Chondrocyte (in vitro differentiated cells): ENCODE measurements around the gene MRFAP1. TPM values are rescaled to one million over a fixed set of nuclear protein-coding genes. Genes with fewer than 3 reads are reported as not detected.

Experiments
- DNase-seq: peaks from one replicate; pipeline ENCODE4 v3.0.0; 2021; ENCODE audit warnings: mixed read lengths, low spot score
- H3K27ac Mint-ChIP-seq: one replicate; pipeline ENCODE4 v1.8.0; 2021; ENCODE audit warnings: mild to moderate bottlenecking, moderate library complexity, mixed read lengths; ENCODE audit not compliant: unreplicated experiment
- H3K27me3 Mint-ChIP-seq: 2 replicates; pipeline ENCODE4 v1.8.0; 2021; ENCODE audit warnings: low read depth, mixed read lengths
- H3K36me3 Mint-ChIP-seq: 2 replicates; pipeline ENCODE4 v1.8.0; 2021; ENCODE audit warnings: low read depth, mixed read lengths
- H3K4me1 Mint-ChIP-seq: 2 replicates; pipeline ENCODE4 v1.8.0; 2021; ENCODE audit warnings: low read depth, mild to moderate bottlenecking, mixed read lengths
- H3K4me3 Mint-ChIP-seq: one replicate; pipeline ENCODE4 v1.8.0; 2021; ENCODE audit warnings: mild to moderate bottlenecking, moderate library complexity, mixed read lengths; ENCODE audit not compliant: unreplicated experiment
- H3K9me3 Mint-ChIP-seq: 2 replicates; pipeline ENCODE4 v1.8.0; 2021; ENCODE audit warnings: low read depth, mixed read lengths
- CTCF ChIP-seq: fragments of 200-600 bp; sonication (generic); IDR thresholded peaks from 2 replicates; pipeline ENCODE4 v1.5.0; 2021; ENCODE audit warnings: antibody characterized with exemption, mild to moderate bottlenecking, moderate library complexity
- total RNA-seq: library from RNA; stranded (reverse); gene quantifications from 3 replicates; pipeline ENCODE4 v1.2.1, GENCODE V29; 2021

MRFAP1 gene
- total RNA-seq, 1 donor from 2014 or later = 250 TPM

GRCh38 chr4:6686104-6686787 is 45.8 kb downstream of the MRFAP1 start:
- Mint-ChIP-seq H3K27me3 (no peaks in the 10 kb centered on the region), H3K4me3 (no peak overlapping the region), H3K9me3 (no peaks in the 10 kb centered on the region), H3K4me1 (peaks cover 25% of the 10 kb centered on the region), H3K36me3 (no peaks in the 10 kb centered on the region), H3K27ac (no peak overlapping the region)
- DNase-seq = no peak
- no peak for TF ChIP-seq CTCF

DNA sequence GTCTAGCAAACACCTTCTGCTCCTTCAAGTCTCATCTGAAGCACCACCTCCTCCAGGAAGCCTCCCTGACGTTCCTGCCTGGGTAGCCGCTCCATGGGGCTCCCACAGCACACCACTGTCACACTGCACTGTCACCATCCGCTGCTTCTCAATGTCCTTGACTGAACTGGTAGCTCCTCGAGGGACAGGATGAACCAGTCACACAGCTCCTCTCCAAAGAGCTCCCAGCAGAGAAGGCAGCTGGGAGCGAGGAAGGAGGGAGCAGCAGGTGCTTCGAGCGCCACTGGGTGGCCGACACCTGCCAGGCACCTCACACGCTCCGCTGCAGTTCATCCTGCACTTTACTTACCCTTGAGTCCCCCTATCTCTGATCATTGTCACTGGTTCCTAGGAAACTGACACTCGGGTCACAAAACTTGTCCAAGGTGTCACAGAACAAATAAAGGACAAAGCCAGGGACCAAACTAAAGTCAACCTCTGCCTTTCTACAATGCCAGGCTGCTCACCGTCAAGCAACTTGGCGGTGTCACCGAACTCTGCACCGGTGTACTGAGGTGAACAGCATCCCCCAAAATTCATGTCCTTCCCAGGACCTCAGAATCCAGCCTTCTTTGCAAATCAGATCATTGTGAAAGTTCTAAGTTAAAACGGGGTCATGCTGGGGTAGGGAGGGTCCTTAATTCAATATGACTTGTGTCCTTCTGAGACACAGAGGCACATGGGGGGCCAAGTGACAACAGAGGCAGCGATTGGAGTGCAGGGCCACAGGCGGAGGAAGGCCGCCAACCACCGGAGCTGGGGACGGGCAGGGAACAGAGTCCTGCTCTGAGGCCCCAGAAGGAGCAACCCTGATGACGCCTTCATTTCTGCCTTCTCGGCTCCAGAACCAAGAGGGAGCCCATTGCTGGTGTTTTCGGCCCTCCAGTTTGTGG is 47.7 kb downstream of the MRFAP1 start:
- Mint-ChIP-seq H3K4me1 (peaks cover 30% of the 10 kb centered on the region), H3K9me3 (no peaks in the 10 kb centered on the region), H3K27me3 (no peaks in the 10 kb centered on the region), H3K27ac (peak overlapping the region; percentile 95), H3K36me3 (no peaks in the 10 kb centered on the region), H3K4me3 (peak overlapping the region; percentile 52)
- TF ChIP-seq CTCF = no peak
- no peak for DNase-seq

DNA sequence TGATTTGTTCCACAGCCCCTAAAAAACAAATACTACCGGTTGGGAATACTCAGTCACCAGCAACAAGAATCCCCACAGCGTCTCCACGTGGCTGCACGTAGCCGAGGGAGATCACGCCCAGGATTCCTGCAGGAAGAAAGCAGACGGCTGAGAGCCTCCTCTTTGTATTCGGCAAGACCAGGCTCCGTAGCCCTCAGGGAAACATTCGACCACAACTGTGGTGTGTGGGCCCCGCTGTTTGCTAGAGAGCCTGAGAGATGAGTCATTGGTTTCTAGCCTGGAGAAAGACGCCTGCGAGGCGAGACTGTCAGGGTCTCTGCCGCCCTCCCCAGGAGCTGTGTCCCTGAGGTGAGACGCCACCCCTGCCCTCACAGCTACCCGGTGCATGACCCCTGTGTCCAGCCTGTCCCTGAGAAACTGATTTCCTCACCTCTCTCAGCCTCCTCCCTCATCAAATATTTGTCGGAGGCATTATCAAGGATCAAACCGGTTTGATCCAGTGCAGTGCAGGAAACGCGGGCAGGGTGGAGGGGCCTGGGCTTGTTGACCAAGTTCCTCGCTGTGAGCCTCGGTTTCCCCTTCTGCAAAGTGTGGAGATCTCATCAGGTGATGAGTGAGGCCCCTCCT is 48.5 kb downstream of the MRFAP1 start:
- peaks cover 31% of the 10 kb centered on the region for H3K4me1 Mint-ChIP-seq
- peak; percentile 92 for DNase-seq
- peak overlapping the region; percentile 95 for H3K27ac Mint-ChIP-seq
- no peaks in the 10 kb centered on the region for H3K9me3 Mint-ChIP-seq
- H3K36me3 Mint-ChIP-seq = no peaks in the 10 kb centered on the region
- TF ChIP-seq CTCF = peak; percentile 48
- peak overlapping the region; percentile 52 for H3K4me3 Mint-ChIP-seq
- H3K27me3 Mint-ChIP-seq = no peaks in the 10 kb centered on the region

DNA sequence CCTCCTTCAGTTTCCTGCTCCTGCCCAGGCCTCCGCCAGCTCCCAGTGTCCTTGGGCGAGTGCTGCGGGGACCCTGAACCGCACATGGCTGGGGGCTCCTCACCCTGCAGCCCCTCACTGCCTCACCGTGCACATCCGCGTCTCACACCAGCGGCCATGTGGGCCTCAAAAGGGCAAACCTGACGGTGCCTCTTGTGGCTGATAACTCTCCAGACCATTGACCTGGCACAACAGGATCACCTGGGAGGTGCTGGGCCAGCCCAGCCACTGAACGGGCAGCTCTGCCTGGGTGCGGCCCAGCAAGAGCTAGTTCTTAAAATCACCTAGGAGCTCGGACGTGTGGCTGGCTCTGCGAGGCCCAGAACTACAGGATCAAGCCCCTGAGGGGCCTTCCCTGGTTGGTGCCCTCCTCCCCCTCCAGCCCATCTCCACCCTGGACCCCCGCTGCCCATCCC is 49.0 kb downstream of the MRFAP1 start:
- no peaks in the 10 kb centered on the region for H3K27me3 Mint-ChIP-seq
- TF ChIP-seq CTCF = no peak
- H3K36me3 Mint-ChIP-seq = no peaks in the 10 kb centered on the region
- H3K4me3 Mint-ChIP-seq = no peak overlapping the region
- no peaks in the 10 kb centered on the region for H3K9me3 Mint-ChIP-seq
- peaks cover 31% of the 10 kb centered on the region for H3K4me1 Mint-ChIP-seq
- H3K27ac Mint-ChIP-seq = peak overlapping the region; percentile 95
- DNase-seq = no peak

Other genes with a start within 250 kb of the MRFAP1 start
- gene PPP2R2C, start 168.1 kb upstream of the MRFAP1 start, total RNA-seq = 0.10 to 0.94 TPM (median 0.13 TPM) in 3 replicates
- gene MAN2B2, start 65.5 kb upstream of the MRFAP1 start, total RNA-seq = 36.7 to 46.4 TPM (median 44.1 TPM) in 3 replicates
- 0.95 to 1.1 TPM in 2 of 3 replicates, not detected in the other for gene S100P, start 53.2 kb downstream of the MRFAP1 start, total RNA-seq
- 44.7 to 52.9 TPM (median 46.5 TPM) in 3 replicates for gene MRFAP1L1, start 69.2 kb downstream of the MRFAP1 start, total RNA-seq
- 15.5 to 16.7 TPM (median 16.2 TPM) in 3 replicates for gene BLOC1S4, start 75.5 kb downstream of the MRFAP1 start, total RNA-seq
- gene KIAA0232, start 142.0 kb downstream of the MRFAP1 start, total RNA-seq = 24.7 to 27.4 TPM (median 26.2 TPM) in 3 replicates